ENCODE results near the gene MAN2A1. TPM values are rescaled to one million over a fixed set of nuclear protein-coding genes. Genes with fewer than 3 reads are reported as not detected.

Gene MAN2A1
- total RNA-seq, 1 experiment from 2014 or later: 35.4 TPM

DNA sequence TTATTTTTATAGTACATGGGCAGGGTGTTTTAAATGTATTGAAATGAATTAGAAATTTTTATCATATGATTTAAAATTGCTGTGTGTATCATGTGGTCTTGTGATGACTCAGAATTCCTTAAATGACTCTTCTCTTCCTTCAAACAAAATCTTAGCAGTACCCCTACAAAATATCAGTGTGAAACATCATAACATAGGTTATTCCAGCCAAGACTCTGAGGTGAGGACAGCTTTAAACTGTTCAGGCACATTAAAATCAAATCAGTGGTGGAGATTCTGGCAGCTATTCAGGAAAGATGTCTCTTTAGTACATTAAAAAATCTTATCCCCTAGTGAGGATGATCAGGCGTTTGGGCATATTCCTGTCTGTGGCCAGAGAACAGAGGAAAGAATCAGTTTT is 174.0 kb downstream of the MAN2A1 start:
- Histone ChIP-seq H3K9me3 (ENCODE audit: control insufficient read depth in 1 of 2, insufficient read depth in 1 of 2, low read depth in 1 of 2, low read length in 2 of 2) (no peaks in the 10 kb centered on the region), H4K20me1 (ENCODE audit: insufficient read depth) (no peaks in the 10 kb centered on the region), H3K4me1 (ENCODE audit: control insufficient read depth in 1 of 2, insufficient read depth in 2 of 2, low read length in 2 of 2) (no peaks in the 10 kb centered on the region), H2AFZ (ENCODE audit: low read depth, low read length, poor library complexity, severe bottlenecking) (no peak overlapping the region), H3K9me2 (ENCODE audit: insufficient read depth) (no peaks in the 10 kb centered on the region), H3K79me2 (ENCODE audit: insufficient read depth, low read length) (no peaks in the 10 kb centered on the region), H3K4me2 (ENCODE audit: low read length) (no peak overlapping the region), H3K27me3 (ENCODE audit: insufficient read depth, low read length) (no peaks in the 10 kb centered on the region), H3K36me3 (ENCODE audit: control insufficient read depth in 1 of 2, insufficient read depth in 2 of 2, low read length in 2 of 2) (peaks cover 0 to 3% of the 10 kb centered on the region in 2 experiments; a peak in 1 of 4 replicates), H3K4me3 (replicated peaks in 1 of 2; ENCODE audit: low read depth in 1 of 2, low read length in 2 of 2) (no peak overlapping the region), H3K27ac (ENCODE audit: low read depth, low read length) (no peak overlapping the region), H3K9ac (ENCODE audit: low read length) (no peak overlapping the region)
- DNase-seq (ENCODE audit: low read depth, low spot score) (no peak), ATAC-seq (no peak)
- ChIA-PET RAD21 (ENCODE audit: low non-redundant PET in 1 of 2, low total read pairs in 2 of 2, uncharacterized antibody in 2 of 2, unreplicated experiment in 2 of 2) (no interaction called here), POLR2A (no interaction called here), CTCF (no interaction called here)
- BruUV-seq (replicated peaks): no TSS peak
- intact Hi-C loops (cut with micrococcal nuclease): no loop called here
- TF ChIP-seq RAD21 (IDR thresholded peaks at IDR 0.05; ENCODE audit: low read depth): no peak

DNA sequence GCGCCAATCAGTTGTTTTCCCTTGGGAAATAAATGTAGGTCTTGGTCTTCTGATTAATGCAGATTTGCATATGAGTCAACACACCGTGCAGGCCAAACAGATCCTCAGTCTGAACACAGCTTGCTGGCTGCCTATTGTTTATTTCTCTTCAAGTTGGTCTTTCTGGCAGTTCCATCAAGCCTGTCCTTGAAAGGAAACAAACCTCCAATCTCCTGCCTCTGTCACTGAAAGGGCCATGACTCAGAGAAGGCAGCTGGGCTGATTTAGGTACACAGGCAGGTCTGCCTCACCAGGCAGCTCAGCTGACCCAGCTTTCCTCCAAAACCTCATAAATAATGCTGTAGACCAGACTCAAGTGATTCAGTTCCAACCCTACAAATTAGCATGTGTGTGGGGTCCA is 175.9 kb downstream of the MAN2A1 start:
- Histone ChIP-seq H4K20me1 (ENCODE audit: insufficient read depth) (no peaks in the 10 kb centered on the region), H3K9ac (ENCODE audit: low read length) (no peak overlapping the region), H3K9me2 (ENCODE audit: insufficient read depth) (no peaks in the 10 kb centered on the region), H3K4me3 (replicated peaks in 1 of 2; ENCODE audit: low read depth in 1 of 2, low read length in 2 of 2) (no peak overlapping the region), H3K9me3 (ENCODE audit: control insufficient read depth in 1 of 2, insufficient read depth in 1 of 2, low read depth in 1 of 2, low read length in 2 of 2) (no peaks in the 10 kb centered on the region), H3K4me1 (ENCODE audit: control insufficient read depth in 1 of 2, insufficient read depth in 2 of 2, low read length in 2 of 2) (no peaks in the 10 kb centered on the region), H3K79me2 (ENCODE audit: insufficient read depth, low read length) (no peaks in the 10 kb centered on the region), H3K27ac (ENCODE audit: low read depth, low read length) (no peak overlapping the region), H3K27me3 (ENCODE audit: insufficient read depth, low read length) (no peaks in the 10 kb centered on the region), H3K36me3 (ENCODE audit: control insufficient read depth in 1 of 2, insufficient read depth in 2 of 2, low read length in 2 of 2) (peaks cover 0 to 3% of the 10 kb centered on the region in 2 experiments; a peak in 1 of 4 replicates), H3K4me2 (ENCODE audit: low read length) (no peak overlapping the region), H2AFZ (ENCODE audit: low read depth, low read length, poor library complexity, severe bottlenecking) (no peak overlapping the region)
- DNase-seq (ENCODE audit: low read depth, low spot score) (no peak), ATAC-seq (no peak)
- POLR2A ChIA-PET: no interaction called here
- BruUV-seq (replicated peaks): no TSS peak
- CTCF ChIA-PET: no interaction called here
- intact Hi-C loops (cut with micrococcal nuclease): no loop called here
- RAD21 ChIA-PET (ENCODE audit: low non-redundant PET in 1 of 2, low total read pairs in 2 of 2, uncharacterized antibody in 2 of 2, unreplicated experiment in 2 of 2): no interaction called here
- TF ChIP-seq POLR2AphosphoS5 (IDR thresholded peaks at IDR 0.05; ENCODE audit: low read depth, low read length): no peak

DNA sequence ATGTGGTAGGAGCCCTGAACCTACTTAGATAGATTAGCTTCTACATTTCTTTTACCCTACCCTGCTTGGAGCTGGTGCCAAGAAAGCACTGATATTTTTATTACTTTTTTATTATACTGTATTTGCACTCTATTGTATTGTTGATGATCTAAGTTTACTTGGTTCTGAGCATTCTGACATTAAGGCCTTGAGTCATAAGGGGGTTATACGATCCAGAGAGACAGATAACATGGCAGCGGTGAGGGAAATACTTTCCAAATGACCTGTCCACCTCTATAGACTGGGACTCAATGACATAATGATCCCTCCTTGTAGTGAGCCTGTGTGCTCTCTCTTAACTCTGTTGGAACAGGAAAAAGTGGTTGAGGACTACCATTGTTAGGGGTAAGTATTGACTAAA is 176.3 kb downstream of the MAN2A1 start:
- Histone ChIP-seq H3K27ac (ENCODE audit: low read depth, low read length) (no peak overlapping the region), H3K9me3 (ENCODE audit: control insufficient read depth in 1 of 2, insufficient read depth in 1 of 2, low read depth in 1 of 2, low read length in 2 of 2) (no peaks in the 10 kb centered on the region), H3K4me3 (replicated peaks in 1 of 2; ENCODE audit: low read depth in 1 of 2, low read length in 2 of 2) (no peak overlapping the region), H3K9ac (ENCODE audit: low read length) (no peak overlapping the region), H3K79me2 (ENCODE audit: insufficient read depth, low read length) (no peaks in the 10 kb centered on the region), H4K20me1 (ENCODE audit: insufficient read depth) (no peaks in the 10 kb centered on the region), H2AFZ (ENCODE audit: low read depth, low read length, poor library complexity, severe bottlenecking) (no peak overlapping the region), H3K27me3 (ENCODE audit: insufficient read depth, low read length) (no peaks in the 10 kb centered on the region), H3K36me3 (ENCODE audit: control insufficient read depth in 1 of 2, insufficient read depth in 2 of 2, low read length in 2 of 2) (peaks cover 0 to 3% of the 10 kb centered on the region in 2 experiments; a peak in 1 of 4 replicates), H3K9me2 (ENCODE audit: insufficient read depth) (no peaks in the 10 kb centered on the region), H3K4me2 (ENCODE audit: low read length) (no peak overlapping the region), H3K4me1 (ENCODE audit: control insufficient read depth in 1 of 2, insufficient read depth in 2 of 2, low read length in 2 of 2) (no peaks in the 10 kb centered on the region)
- DNase-seq (ENCODE audit: low read depth, low spot score): no peak
- CTCF ChIA-PET: no interaction called here
- intact Hi-C loops (cut with micrococcal nuclease): no loop called here
- ATAC-seq: no peak
- POLR2A ChIA-PET: no interaction called here
- RAD21 ChIA-PET (ENCODE audit: low non-redundant PET in 1 of 2, low total read pairs in 2 of 2, uncharacterized antibody in 2 of 2, unreplicated experiment in 2 of 2): no interaction called here
- BruUV-seq (replicated peaks): no TSS peak
- TF ChIP-seq, protein P1, sequence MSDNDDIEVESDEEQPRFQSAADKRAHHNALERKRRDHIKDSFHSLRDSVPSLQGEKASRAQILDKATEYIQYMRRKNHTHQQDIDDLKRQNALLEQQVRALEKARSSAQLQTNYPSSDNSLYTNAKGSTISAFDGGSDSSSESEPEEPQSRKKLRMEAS (IDR thresholded peaks at IDR 0.05): no peak
- TF ChIP-seq TCF7L2 (IDR thresholded peaks at IDR 0.05; ENCODE audit: borderline replicate concordance, extremely low read depth, insufficient read depth, insufficient read length) (no peak), ELF1 (IDR thresholded peaks at IDR 0.05; ENCODE audit: borderline replicate concordance, low read depth) (no peak), POLR2A (IDR thresholded peaks at IDR 0.05; ENCODE audit: borderline replicate concordance, extremely low read depth, insufficient read depth, insufficient read length) (no peak), EZH2 (IDR thresholded peaks at IDR 0.05) (no peak), ZNF274 (IDR thresholded peaks at IDR 0.05; ENCODE audit: low read depth, low read length) (no peak)
- TF ChIP-seq, protein P2, sequence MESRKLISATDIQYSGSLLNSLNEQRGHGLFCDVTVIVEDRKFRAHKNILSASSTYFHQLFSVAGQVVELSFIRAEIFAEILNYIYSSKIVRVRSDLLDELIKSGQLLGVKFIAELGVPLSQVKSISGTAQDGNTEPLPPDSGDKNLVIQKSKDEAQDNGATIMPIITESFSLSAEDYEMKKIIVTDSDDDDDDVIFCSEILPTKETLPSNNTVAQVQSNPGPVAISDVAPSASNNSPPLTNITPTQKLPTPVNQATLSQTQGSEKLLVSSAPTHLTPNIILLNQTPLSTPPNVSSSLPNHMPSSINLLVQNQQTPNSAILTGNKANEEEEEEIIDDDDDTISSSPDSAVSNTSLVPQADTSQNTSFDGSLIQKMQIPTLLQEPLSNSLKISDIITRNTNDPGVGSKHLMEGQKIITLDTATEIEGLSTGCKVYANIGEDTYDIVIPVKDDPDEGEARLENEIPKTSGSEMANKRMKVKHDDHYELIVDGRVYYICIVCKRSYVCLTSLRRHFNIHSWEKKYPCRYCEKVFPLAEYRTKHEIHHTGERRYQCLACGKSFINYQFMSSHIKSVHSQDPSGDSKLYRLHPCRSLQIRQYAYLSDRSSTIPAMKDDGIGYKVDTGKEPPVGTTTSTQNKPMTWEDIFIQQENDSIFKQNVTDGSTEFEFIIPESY (IDR thresholded peaks at IDR 0.05; ENCODE audit: extremely low read depth, insufficient replicate concordance, low read length): no peak
- TF ChIP-seq, protein P3, sequence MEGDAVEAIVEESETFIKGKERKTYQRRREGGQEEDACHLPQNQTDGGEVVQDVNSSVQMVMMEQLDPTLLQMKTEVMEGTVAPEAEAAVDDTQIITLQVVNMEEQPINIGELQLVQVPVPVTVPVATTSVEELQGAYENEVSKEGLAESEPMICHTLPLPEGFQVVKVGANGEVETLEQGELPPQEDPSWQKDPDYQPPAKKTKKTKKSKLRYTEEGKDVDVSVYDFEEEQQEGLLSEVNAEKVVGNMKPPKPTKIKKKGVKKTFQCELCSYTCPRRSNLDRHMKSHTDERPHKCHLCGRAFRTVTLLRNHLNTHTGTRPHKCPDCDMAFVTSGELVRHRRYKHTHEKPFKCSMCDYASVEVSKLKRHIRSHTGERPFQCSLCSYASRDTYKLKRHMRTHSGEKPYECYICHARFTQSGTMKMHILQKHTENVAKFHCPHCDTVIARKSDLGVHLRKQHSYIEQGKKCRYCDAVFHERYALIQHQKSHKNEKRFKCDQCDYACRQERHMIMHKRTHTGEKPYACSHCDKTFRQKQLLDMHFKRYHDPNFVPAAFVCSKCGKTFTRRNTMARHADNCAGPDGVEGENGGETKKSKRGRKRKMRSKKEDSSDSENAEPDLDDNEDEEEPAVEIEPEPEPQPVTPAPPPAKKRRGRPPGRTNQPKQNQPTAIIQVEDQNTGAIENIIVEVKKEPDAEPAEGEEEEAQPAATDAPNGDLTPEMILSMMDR (IDR thresholded peaks at IDR 0.05 in 2 of 3, conservative IDR thresholded peaks at IDR 0.05 in 1 of 3; ENCODE audit: borderline replicate concordance in 1 of 3, insufficient read depth in 1 of 3, low read depth in 2 of 3, low read length in 2 of 3): no peak

Measured in HCT116 (cell line).